T47D (cell line): ENCODE measurements around the gene C14orf132.
"Not testable (repeated sequence)": the region's sequence is repeated elsewhere in the genome, so short reads cannot be mapped to it uniquely, and the experiment has no call there.

ENCODE experiments used
- DNase-seq, 2 experiments: peaks; one replicate each; pipeline versions ENCODE4 v3.0.0 to v3.0.0-alpha.2; 2011 to 2012; ENCODE audit warnings: low read depth in 1 of 2, low spot score in 1 of 2
- JUND ChIP-seq: IDR thresholded peaks from 2 replicates; pipeline ENCODE4 v1.6.1; 2012; ENCODE audit warnings: low read depth
- in situ Hi-C: cut with HindIII; loops from 2 replicates; pipeline ENCODE4 v1.10.0; 2016; ENCODE audit warnings: low sequenced_read_pairs, low pct_unique_long_range_greater_than_20kb

C14orf132 gene

GRCh38 chr14:96038920-96039632 is at the start of gene C14orf132:
C14orf132 (plus strand) TSS chr14:96039362; CDS start chr14:96039501, 139 bp downstream.
- no peak for TF ChIP-seq JUND
- in situ Hi-C loops: no loop called here
- DNase-seq: peak; percentile 56 to 85

DNA sequence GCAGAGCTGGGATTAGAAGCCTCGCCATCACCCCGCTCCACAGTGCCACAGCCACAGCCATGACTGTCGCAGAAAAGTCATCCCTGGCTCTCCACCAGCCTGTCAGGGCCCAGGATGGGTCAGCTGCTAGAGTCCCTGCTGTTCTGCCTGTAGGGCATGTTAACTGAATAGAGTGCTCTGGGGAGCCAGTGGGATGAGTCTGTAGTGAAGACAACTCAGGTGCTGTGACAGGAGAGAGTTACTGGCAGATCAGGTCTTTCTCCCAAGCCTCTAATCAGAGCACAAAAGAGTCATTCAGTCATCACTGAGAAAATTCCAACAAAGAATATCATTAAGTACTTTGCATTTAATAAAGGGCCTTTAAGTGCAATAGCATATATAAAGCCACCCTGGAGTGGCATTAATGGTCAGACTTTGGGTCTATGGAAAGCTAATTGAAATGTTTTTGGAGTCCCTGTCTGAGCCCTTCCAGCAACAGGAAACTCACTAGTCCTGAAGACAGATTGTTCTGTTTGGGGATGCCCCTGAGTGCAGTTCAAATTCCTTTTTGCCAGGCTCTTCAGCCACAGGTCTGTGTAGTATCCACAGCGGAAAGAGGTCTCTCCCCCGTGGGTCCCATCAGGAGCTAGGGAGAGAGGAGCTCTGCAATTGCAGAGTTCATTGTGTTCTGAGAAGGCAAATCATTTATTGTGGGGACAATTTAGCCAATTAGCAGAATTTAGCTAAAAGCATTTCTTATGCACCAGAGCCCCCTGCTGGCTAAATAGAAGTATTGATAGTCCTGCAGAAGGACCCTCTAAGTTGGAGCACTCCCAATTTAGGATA is 45.2 kb upstream of the C14orf132 start:
- DNase-seq: peak; percentile 35 to 71

DNA sequence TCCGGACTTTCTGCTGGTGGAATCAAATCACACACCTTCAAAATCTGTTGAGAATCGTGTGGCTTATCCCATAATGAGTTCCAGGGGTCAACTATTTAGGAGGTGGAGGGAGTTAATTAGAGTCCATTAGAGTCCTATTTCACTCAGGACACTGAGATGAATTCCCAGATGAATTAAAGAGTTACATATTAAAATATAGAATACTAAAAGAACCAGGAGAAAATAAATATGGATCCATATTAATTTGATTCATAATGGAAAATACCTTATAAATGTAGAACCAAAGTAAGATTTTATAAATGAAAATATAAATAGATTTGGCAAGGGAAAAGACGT is 44.6 kb upstream of the C14orf132 start:
- no peak for TF ChIP-seq JUND
- no peak for DNase-seq
- in situ Hi-C loops: no loop called here

More for the DNA sequence above, 45.2 kb upstream of the C14orf132 start:
- in situ Hi-C loops: no loop called here
- TF ChIP-seq JUND: no peak

DNA sequence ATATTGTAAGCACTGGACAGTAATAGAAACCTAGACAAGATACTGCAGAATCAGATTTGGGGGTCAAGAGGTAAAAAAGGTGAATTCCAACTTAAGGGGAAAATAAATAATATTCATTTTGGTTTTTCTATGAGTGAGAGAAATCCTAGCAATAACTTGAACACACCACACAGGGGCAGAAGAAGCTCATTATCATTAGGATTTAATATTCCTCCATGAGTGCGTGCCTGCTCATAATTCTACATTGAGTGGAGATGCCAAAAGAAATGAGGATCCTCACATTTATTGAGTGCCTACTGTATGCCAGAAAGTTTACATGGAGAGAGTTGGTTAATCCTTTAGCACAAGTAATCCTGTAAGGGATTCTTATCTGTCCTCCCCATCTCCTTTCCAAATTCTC is 40.5 kb upstream of the C14orf132 start:
- in situ Hi-C loops: no loop called here
- no peak for TF ChIP-seq JUND
- peak; percentile 49 to 67 for DNase-seq

- DNase-seq: no peak
- TF ChIP-seq JUND: no peak
- in situ Hi-C loops: no loop called here
These were observed 37.2 kb upstream of the C14orf132 start for GRCh38 chr14:96001866-96002497.

- in situ Hi-C loops: no loop called here
- no peak for DNase-seq
- no peak for TF ChIP-seq JUND
These were observed 36.7 kb upstream of the C14orf132 start for GRCh38 chr14:96002498-96002884.

DNA sequence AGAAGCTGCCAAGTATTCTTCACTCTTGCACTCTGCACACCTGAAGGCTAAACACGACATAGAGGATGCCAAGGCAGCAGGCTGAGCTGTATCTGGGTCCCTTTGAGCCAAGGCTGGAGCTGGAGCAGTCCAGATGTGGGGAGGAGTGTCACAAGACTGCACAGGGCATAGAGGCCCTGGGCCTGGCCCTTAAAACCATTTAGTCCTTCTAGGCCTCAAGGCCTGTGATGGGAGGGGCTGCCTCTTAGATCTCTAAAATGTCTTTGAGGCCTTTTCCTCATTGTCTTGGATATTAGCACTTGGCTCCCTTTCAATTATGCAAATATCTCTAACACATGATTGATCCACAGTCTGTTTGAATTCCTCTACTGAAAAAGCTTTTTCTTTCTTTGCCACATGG is 28.0 kb upstream of the C14orf132 start:
- in situ Hi-C loops: no loop called here

DNA sequence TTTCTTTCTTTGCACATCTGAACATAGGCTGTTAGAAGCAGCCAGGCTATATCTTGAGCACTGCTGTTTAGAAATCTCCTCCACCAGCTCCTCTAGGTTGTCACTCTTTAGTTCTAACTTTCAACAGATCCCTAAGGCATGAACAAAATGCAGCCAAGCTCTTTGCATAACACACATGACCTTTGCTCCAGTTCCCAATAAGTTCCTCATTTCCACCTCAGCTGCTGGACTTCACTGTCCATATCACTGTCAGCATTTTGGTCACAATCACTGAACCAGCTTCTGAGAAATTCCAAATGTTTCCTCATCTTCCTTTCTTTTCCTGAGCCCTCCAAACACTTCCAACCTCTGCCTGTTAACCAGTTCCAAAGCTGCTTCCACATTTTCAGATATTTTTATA is 27.6 kb upstream of the C14orf132 start:
- in situ Hi-C loops: no loop called here
- TF ChIP-seq JUND: no peak
- DNase-seq: no peak

More for the DNA sequence above, 28.0 kb upstream of the C14orf132 start:
- TF ChIP-seq JUND: no peak
- no peak for DNase-seq

GRCh38 chr14:96012757-96013156 is 26.4 kb upstream of the C14orf132 start:
- in situ Hi-C loops, DNase-seq: not testable (repeated sequence)

GRCh38 chr14:96014176-96014575 is 25.0 kb upstream of the C14orf132 start:
- DNase-seq: no peak
- in situ Hi-C loops: no loop called here
- TF ChIP-seq JUND: no peak

GRCh38 chr14:96016501-96017160 is 22.5 kb upstream of the C14orf132 start:
- in situ Hi-C loops: no loop called here
- DNase-seq: peak in 1 of 2 experiments; percentile 38
- no peak for TF ChIP-seq JUND

- DNase-seq: no peak
- in situ Hi-C loops: no loop called here
- no peak for TF ChIP-seq JUND
These were observed 21.3 kb upstream of the C14orf132 start for GRCh38 chr14:96017882-96018281.
